ENCODE results near the gene STAT5B.
"Not testable (repeated sequence)": the region's sequence is repeated elsewhere in the genome, so short reads cannot be mapped to it uniquely, and the experiment has no call there.

Gene STAT5B

GRCh38 chr17:42273474-42274252 is 2.5 kb downstream of the STAT5B start:
- no peak overlapping the region for H3K4me3 ChIP-seq (ENCODE audit: low read length)

DNA sequence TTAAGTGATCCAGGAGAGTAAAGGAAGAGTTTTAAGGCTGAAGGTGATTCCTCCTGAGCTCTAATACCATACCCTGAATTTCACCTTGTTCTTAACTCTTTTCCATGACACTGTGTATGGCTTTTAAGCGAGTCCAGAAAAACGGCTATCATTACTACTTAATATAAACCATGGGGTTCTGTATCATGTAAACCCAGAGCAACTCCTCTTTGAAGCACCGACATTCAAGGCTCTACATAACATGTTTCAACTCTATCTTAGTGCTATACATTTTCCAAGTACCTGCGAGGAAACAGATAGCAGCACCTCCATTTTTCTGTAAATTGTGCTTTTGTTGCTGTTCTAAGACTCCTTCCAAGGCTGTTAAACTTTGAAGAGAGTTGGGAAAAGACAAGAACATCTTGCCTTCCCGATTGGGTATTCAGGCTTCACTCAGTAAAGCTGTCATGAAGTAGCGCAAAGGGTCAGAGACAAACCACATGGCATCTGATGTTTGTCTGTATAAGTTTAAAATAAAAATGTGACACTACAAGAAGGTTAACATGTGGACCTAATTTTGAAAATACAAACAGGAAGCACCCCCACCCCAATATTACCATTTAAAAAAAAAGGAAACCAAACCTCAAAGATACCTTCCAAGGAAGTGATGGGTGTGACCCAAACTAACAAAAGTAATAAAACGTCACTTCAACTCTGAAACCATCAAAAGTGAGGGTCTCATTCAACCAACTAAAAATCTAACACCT is 3.9 kb downstream of the STAT5B start:
- H3K4me3 ChIP-seq (ENCODE audit: low read length) = no peak overlapping the region
- no peak for DNase-seq (ENCODE audit: low read depth, low spot score)

More at GRCh38 chr17:42273474-42274252, 2.5 kb downstream of the STAT5B start:
- DNase-seq (ENCODE audit: low read depth, low spot score) = no peak

GRCh38 chr17:42271779-42272035 is 4.5 kb downstream of the STAT5B start:
- no peak for DNase-seq (ENCODE audit: low read depth, low spot score)
- no peak overlapping the region for H3K4me3 ChIP-seq (ENCODE audit: low read length)

- no peak overlapping the region for H3K4me3 ChIP-seq (ENCODE audit: low read length)
- DNase-seq (ENCODE audit: low read depth, low spot score) = no peak
Measured at GRCh38 chr17:42271006-42271778, 5.0 kb downstream of the STAT5B start.

- no peak for DNase-seq (ENCODE audit: low read depth, low spot score)
- H3K4me3 ChIP-seq (ENCODE audit: low read length) = no peak overlapping the region
Measured at GRCh38 chr17:42270596-42270995, 5.6 kb downstream of the STAT5B start.

DNA sequence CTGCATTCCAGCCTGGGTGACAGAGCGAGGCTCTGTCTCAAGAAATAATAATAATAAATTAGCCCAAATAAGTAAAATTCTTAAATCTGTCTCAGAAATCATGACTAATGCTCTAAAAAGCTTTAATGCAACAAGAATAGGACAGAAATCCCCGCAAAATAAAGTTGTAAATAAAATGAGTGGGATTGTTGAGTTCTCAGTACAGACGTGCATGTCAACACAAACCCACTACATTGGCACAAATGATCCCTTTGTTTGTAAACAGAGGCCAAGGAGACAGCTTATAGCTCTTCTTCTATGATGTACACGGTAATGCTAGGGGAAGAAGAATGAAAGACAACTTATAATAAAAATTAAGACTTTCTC is 6.0 kb downstream of the STAT5B start:
- DNase-seq (ENCODE audit: low read depth, low spot score) = no peak
- H3K4me3 ChIP-seq (ENCODE audit: low read length) = no peak overlapping the region

- no peak for DNase-seq (ENCODE audit: low read depth, low spot score)
Measured at GRCh38 chr17:42268236-42268635, 8.0 kb downstream of the STAT5B start.

GRCh38 chr17:42266918-42267766 is 9.0 kb downstream of the STAT5B start:
- no peak overlapping the region for H3K4me3 ChIP-seq (ENCODE audit: low read length)
- DNase-seq (ENCODE audit: low read depth, low spot score) = no peak

More at GRCh38 chr17:42268236-42268635, 8.0 kb downstream of the STAT5B start:
- H3K4me3 ChIP-seq (ENCODE audit: low read length) = no peak overlapping the region

DNA sequence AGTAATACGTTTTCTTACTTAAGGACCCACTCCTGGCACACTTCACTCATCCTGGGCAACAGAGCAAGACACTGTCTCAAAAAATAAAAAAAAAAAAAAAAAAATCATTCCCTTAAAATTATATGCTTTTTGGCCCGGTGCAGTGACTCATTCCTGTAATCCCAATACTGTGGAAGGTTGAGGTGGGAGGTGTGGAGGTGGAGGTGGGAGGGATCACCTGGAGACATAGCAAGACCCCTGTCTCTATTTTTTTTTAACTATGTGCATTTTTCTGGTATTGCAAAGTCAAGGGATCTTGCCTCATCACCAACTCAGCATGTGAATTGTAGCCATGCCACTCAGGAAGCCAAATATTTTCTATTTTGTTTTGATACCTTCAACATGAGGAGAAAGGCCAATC is 9.7 kb downstream of the STAT5B start:
- H3K4me3 ChIP-seq (ENCODE audit: low read length) = no peak overlapping the region
- DNase-seq (ENCODE audit: low read depth, low spot score) = no peak

DNA sequence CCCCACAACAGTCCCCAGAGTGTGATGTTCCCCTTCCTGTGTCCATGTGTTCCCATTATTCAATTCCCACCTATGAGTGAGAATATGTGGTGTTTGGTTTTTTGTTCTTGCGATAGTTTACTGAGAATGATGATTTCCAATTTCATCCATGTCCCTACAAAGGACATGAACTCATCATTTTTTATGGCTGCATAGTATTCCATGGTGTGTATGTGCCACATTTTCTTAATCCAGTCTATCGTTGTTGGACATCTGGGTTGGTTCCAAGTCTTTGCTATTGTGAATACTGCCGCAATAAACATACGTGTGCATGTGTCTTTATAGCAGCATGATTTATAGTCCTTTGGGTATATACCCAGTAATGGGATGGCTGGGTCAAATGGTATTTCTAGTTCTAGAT is 11.8 kb downstream of the STAT5B start:
- not testable (repeated sequence) for DNase-seq (ENCODE audit: low read depth, low spot score)

DNA sequence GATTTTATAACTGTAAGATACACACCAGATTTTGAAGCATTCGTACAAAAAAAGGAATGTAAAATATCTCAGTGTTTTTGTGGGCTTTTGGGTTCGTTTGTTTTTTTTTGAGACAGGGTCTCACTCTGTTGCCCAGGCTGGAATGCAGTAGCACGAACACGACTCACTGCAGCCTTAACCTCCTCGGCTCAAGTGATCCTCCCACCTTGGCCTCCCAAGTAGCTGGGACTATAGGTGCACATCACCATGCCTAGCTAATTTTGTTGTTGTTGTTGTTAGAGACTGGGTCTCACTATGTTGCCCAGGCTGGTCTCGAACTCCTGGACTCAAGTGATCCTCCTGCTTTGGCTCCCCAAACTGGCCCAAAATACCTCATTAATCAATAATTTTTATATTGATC is 15.9 kb downstream of the STAT5B start:
- no peak for DNase-seq (ENCODE audit: low read depth, low spot score)
- no peak overlapping the region for H3K4me3 ChIP-seq (ENCODE audit: low read length)

More for the DNA sequence above, 11.8 kb downstream of the STAT5B start:
- not testable (repeated sequence) for H3K4me3 ChIP-seq (ENCODE audit: low read length)

DNA sequence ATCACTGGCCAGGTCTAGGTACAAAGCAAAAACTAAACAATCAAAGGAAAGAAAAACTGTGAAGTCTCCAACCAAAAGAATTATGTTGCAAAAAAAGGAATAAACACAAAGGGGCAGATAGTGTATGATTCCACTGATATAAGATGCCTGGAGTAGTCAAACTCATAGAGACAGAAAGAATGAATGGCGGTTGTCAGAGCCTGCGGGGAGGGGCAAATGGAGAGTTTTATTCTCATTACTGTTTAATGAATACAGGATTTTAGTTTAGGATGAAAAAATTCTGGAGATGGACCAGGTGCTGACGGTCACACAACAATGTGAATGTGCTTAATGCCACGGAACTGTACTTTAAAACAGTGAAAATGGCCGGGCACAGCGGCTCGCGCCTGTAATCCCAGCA is 20.7 kb downstream of the STAT5B start:
- H3K4me3 ChIP-seq (ENCODE audit: low read length) = no peak overlapping the region
- no peak for DNase-seq (ENCODE audit: low read depth, low spot score)

DNA sequence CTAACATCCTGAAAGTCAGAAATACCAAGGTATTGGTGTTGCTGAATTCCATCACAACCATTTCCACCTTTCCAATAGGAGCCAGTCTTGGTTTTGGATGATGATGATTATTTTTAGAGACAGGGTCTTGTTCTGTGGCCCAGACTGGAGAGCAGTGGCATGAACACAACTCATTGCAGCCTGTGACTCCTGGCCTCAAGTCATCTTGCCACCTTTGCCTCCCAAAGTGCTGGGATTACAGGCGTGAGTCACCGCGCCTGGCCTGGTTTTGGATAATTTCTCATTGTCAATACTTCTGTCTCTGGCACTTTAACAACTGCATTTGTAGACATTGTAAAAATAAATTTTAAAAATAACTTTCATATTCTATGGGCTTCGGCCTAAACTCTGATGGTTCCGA is 22.6 kb downstream of the STAT5B start:
- H3K4me3 ChIP-seq (ENCODE audit: low read length) = no peak overlapping the region
- DNase-seq (ENCODE audit: low read depth, low spot score) = no peak

DNA sequence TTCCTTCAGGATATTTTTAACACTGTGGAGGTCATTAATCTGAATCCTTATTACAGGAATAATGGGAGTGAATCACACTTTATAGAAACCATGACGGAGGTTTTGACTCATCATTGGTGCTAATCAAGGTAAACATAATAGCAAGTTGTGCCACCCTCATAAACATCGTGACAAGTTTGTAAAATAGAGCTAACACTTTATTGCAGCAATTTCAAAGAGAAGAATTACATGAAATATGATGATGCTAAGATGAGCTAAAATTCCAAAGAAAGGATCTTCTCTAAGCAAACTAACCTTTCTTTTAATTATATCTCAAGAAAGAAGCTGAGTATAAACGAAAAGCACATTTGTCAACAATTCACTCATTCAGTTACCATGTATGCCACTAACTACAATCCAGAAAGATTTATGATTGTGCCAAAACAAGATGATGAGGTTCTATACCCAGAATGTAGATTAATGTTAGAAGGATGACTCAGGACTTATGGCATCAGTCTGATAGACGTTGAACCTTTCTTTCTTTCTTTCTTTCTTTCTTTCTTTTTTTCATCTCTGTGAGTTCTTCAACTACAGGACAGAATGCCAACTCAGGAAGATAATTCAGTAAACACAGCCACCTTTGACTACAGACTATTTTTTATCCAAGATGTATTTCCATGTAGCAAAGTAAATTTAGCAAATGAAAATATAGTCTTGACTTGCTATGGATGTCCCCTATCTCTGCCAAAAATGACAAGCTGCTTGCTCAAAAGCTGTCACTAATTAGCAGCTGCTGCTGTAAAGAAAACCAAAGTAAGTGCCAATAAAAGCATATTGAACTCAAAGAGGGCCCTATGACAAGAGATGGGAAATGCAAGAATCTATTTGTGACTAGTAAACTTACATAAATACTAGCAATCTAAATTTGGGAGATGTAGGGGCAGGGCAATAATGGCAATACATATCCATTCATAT is 23.3 kb downstream of the STAT5B start:
- H3K4me3 ChIP-seq (ENCODE audit: low read length) = no peak overlapping the region
- DNase-seq (ENCODE audit: low read depth, low spot score) = no peak

DNA sequence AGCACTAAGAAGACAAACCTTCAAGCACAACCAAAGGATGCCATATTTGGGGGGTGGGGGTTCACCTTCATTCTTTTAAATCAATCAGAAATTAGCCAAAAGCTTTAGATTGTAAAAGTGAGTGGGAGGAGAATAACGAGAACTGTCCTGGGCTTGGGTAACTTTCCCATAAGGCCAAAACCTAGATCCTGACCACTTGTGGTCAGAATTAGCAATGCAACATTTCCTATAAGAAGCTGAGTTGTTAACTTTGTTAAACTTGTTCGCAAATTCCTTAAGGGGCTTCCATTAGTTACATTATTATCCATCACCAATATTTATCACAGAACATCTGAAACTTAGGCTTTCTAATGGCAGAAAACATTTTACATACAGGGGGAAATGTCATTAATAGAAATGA is 25.1 kb downstream of the STAT5B start:
- DNase-seq (ENCODE audit: low read depth, low spot score) = no peak
- H3K4me3 ChIP-seq (ENCODE audit: low read length) = no peak overlapping the region

- peak; percentile 86 for DNase-seq (ENCODE audit: low read depth, low spot score)
- peak overlapping the region; percentile 58 for H3K4me3 ChIP-seq (ENCODE audit: low read length)
Measured at GRCh38 chr17:42249681-42250446, 26.3 kb downstream of the STAT5B start.

DNA sequence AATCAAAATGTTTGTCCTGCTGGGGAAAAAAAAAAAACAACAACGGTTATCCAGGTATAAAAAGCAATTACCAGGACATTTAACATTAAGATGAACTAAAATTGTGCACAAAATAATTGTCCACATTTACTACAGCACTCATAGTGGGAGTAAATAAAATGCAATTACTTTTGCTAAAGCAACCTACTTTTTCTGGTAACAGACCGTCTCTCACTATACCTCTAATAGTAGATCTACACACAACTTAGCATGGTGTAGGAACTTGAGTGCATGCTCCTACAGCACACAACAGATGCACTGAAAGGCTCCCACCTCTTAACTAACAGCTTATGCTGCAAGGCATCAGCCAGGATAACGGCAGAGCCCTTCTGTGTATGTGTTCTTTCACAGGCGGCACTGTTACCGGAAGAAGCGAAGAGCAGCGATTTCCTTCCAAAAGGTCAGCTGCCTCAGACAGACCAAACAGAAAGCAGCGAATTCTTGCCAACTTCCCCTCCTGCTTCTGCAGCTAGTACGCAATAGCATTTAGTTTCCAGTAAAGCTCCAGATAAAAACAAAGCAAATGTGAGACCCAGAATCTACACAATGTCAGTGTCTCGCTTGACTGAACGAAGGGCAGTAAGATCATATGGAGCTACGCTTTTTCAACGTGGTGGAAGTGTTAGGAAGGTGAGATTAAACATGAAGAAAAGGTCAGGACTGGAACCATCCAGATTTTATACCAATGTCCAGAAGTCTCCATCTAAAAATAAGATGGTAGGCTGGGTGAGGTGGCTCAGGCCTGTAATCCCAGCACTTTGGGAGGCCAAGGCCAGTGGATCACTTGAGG is 27.6 kb downstream of the STAT5B start:
- peak overlapping the region; percentile 58 for H3K4me3 ChIP-seq (ENCODE audit: low read length)
- DNase-seq (ENCODE audit: low read depth, low spot score) = peak; percentile 95

All from Jurkat, Clone E6-1 (cell line).